B cell (primary cell): Measurements from ENCODE around the gene EIF3K. TPM values are rescaled to one million over a fixed set of nuclear protein-coding genes. Genes with fewer than 3 reads are reported as not detected.
"Not testable (repeated sequence)": the region's sequence is repeated elsewhere in the genome, so short reads cannot be mapped to it uniquely, and the experiment has no call there.

Experiments
- ATAC-seq: fragments of 200-7000 bp; cut with Tn5 transposase; one replicate; pipeline ENCODE4 v1.10.0; 2021; ENCODE audit warnings: low read depth, mild to moderate bottlenecking, moderate number of reproducible peaks, moderate library complexity
- CTCF ChIA-PET: fragments of 350-600 bp; sonication (Branson Sonifier 250); formaldehyde crosslinking; loops from one replicate; lab custom pipeline; 2021; ENCODE audit warnings: antibody characterized with exemption, inconsistent platforms; lab: Charles Lee
- POLR2A ChIA-PET: fragments of 350-600 bp; sonication (Branson Sonifier 250); formaldehyde crosslinking; loops from one replicate; lab custom pipeline; 2021; ENCODE audit warnings: antibody characterized with exemption; lab: Charles Lee
- DNase-seq: peaks from one replicate; pipeline ENCODE4 v3.0.0; 2013
- H2AFZ ChIP-seq: 2 replicates; pipeline ENCODE4 v1.6.1; 2012; ENCODE audit warnings: mild to moderate bottlenecking, low read depth, low read length; ENCODE audit not compliant: insufficient read depth, poor library complexity, severe bottlenecking
- H3K27ac ChIP-seq, 2 donors: 1 replicate in 1 of 2; 2 replicates in 1 of 2; pipeline ENCODE4 v1.5.1; 2012 to 2013; ENCODE audit warnings: low read length in 2 of 2, mild to moderate bottlenecking in 2 of 2, moderate library complexity in 1 of 2
- H3K27me3 ChIP-seq, 4 experiments: fragments of 200-600 bp in 1 of 4; sonication (generic) in 1 of 4; replicated peaks in 1 of 4; 1 replicate in 2 of 4; 2 replicates in 2 of 4; pipeline versions ENCODE4 v1.6.1 to v1.7.0; 2013 to 2016; ENCODE audit warnings: low read length in 3 of 4, mild to moderate bottlenecking in 2 of 4, mixed read lengths in 1 of 4, moderate library complexity in 1 of 4; ENCODE audit not compliant: insufficient read depth in 4 of 4, control insufficient read depth in 3 of 4; ENCODE audit errors: control extremely low read depth in 1 of 4
- H3K36me3 ChIP-seq, 2 experiments: replicated peaks in 1 of 2; 1 replicate in 1 of 2; 2 replicates in 1 of 2; pipeline versions ENCODE4 v1.6.1 to v1.7.1; 2013; ENCODE audit warnings: low read length in 1 of 2; ENCODE audit not compliant: insufficient read depth in 2 of 2, control insufficient read depth in 1 of 2; ENCODE audit errors: control extremely low read depth in 1 of 2, extremely low read depth in 1 of 2
- H3K4me1 ChIP-seq, 2 donors: fragments of 200-600 bp in 1 of 2; sonication (generic) in 1 of 2; 1 replicate in 1 of 2; 2 replicates in 1 of 2; pipeline versions ENCODE4 v1.5.1 to v1.6.1; 2013 to 2017; ENCODE audit warnings: low read length in 2 of 2; ENCODE audit not compliant: control insufficient read depth in 2 of 2, insufficient read depth in 2 of 2
- H3K4me2 ChIP-seq: replicated peaks from 2 replicates; pipeline ENCODE3; 2012; ENCODE audit warnings: mild to moderate bottlenecking, low read depth, low read length; ENCODE audit not compliant: poor library complexity, severe bottlenecking
- H3K4me3 ChIP-seq, 5 experiments: fragments of 200-600 bp in 1 of 5; sonication (generic) in 1 of 5; 1 replicate in 3 of 5; 2 replicates in 2 of 5; pipeline versions ENCODE4 v1.5.1 to v1.7.0; 2011 to 2016; ENCODE audit warnings: low read length in 4 of 5, mild to moderate bottlenecking in 4 of 5, low read depth in 2 of 5, control low read depth in 1 of 5, moderate library complexity in 1 of 5; ENCODE audit not compliant: insufficient read depth in 1 of 5; ENCODE audit errors: control extremely low read depth in 1 of 5, extremely low read depth in 1 of 5
- H3K79me2 ChIP-seq: fragments of 200-600 bp; sonication (generic); one replicate; pipeline ENCODE4 v1.6.0; 2016; ENCODE audit warnings: low read length; ENCODE audit not compliant: control insufficient read depth, insufficient read depth
- H3K9ac ChIP-seq: fragments of 200-600 bp; sonication (generic); 2 replicates; pipeline ENCODE4 v1.6.1; 2017; ENCODE audit warnings: mild to moderate bottlenecking, low read length, moderate library complexity
- H3K9me3 ChIP-seq, 3 donors: one replicate each; pipeline versions ENCODE4 v1.6.1 to v1.7.1; 2013; ENCODE audit warnings: low read length in 2 of 3; ENCODE audit not compliant: control insufficient read depth in 2 of 3, insufficient read depth in 1 of 3; ENCODE audit errors: control extremely low read depth in 1 of 3
- H4K20me1 ChIP-seq: 2 replicates; pipeline ENCODE4 v1.6.0; 2012; ENCODE audit warnings: mild to moderate bottlenecking, low read length; ENCODE audit not compliant: insufficient read depth, control insufficient read depth, poor library complexity, severe bottlenecking
- H3K27ac Mint-ChIP-seq: one replicate; pipeline ENCODE4 v1.8.0; 2021; ENCODE audit warnings: mixed read lengths
- H3K27me3 Mint-ChIP-seq: one replicate; pipeline ENCODE4 v1.8.0; 2021; ENCODE audit warnings: mixed read lengths
- H3K4me1 Mint-ChIP-seq: one replicate; pipeline ENCODE4 v1.8.0; 2021; ENCODE audit warnings: mixed read lengths
- H3K4me3 Mint-ChIP-seq: one replicate; pipeline ENCODE4 v1.8.0; 2021; ENCODE audit warnings: mixed read lengths
- H3K9me3 Mint-ChIP-seq: one replicate; pipeline ENCODE4 v1.8.0; 2022; ENCODE audit warnings: mixed read lengths; ENCODE audit not compliant: insufficient read depth
- EZH2 ChIP-seq: IDR thresholded peaks from 2 replicates; pipeline ENCODE4 v1.6.1; 2012; ENCODE audit warnings: borderline replicate concordance, low read depth, mild to moderate bottlenecking, moderate library complexity, low read length; ENCODE audit not compliant: insufficient read depth, poor library complexity, severe bottlenecking
- WGBS: methylation state at CpG from one replicate; pipeline ENCODE4 v1.1.5; 2013; ENCODE audit warnings: missing lambda C conversion rate; ENCODE audit not compliant: insufficient coverage; 5-methylcytosine and 5-hydroxymethylcytosine counted together
- intact Hi-C: fragments of 100-400 bp; cut with micrococcal nuclease; formaldehyde crosslinking; loops from one replicate; pipeline ENCODE4 v1.10.0; 2022
- polyA plus RNA-seq: library from polyadenylated mRNA; depleted of rRNA; stranded (reverse); fragments of >200 nt; gene quantifications from 2 replicates; pipeline ENCODE4 v1.2.3, GENCODE V29; 2012
- total RNA-seq, 2 donors: library from RNA; stranded (reverse); fragments of 120-200 nt in 1 of 2; gene quantifications; 1 replicate in 1 of 2; 2 replicates in 1 of 2; pipeline versions ENCODE4 v1.2.3 to v1.2.4, GENCODE V29; 2013 to 2022
- TF ChIP-seq, protein P1 (sequence below): fragments of 200-600 bp; IDR thresholded peaks from one replicate; pipeline ENCODE4 v1.8.0; 2022; ENCODE audit warnings: antibody characterized with exemption, mild to moderate bottlenecking

EIF3K gene
- total and polyA plus RNA-seq, 2 donors (not counting 1 experiment from before 2014, with no cell fraction given) = 284 to 773 TPM

DNA sequence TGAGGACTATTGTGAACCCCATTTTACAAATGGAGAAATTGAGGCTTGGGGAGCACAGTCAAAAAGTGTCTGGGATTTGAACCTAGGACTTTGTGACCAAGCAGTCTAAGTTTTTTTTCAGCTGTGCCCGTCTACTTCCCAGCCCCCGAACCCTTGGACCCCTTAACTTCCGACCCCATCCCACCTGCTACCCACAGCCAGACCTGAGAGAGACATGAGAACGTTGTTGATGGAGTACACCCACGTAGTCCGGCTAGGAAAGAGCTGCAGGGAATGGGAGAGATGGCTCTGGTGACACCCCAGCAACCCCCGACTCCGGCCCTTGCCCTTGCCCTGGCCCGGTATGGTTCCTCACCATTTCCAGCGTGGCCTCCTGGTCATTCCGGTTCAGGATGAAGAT is 19.3 kb upstream of the EIF3K start:
- no peaks in the 10 kb centered on the region for H3K27me3 Mint-ChIP-seq
- H3K4me1 Mint-ChIP-seq = no peaks in the 10 kb centered on the region
- H3K27ac Mint-ChIP-seq = no peak overlapping the region

DNA sequence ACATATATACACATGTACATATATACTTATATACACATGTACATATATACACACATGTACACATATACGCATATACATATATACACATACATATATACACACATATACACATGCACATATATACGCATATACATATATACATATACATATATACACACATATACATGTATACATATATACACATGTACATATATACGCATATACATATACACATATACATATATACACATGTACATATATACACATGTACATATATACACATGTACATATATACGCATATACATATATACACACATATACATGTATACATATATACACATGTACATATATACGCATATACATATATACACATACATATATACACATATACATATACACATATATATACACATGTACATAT is 16.1 kb upstream of the EIF3K start:
- DNase-seq, ATAC-seq, H2AFZ ChIP-seq, H3K4me1 ChIP-seq, H3K27ac Mint-ChIP-seq, H3K4me2 ChIP-seq, intact Hi-C loops, CTCF ChIA-PET, H4K20me1 ChIP-seq, H3K79me2 ChIP-seq, POLR2A ChIA-PET, H3K4me3 Mint-ChIP-seq, H3K27me3 Mint-ChIP-seq, H3K27ac ChIP-seq, H3K4me3 ChIP-seq, H3K9ac ChIP-seq, H3K27me3 ChIP-seq, H3K9me3 ChIP-seq, H3K4me1 Mint-ChIP-seq, H3K9me3 Mint-ChIP-seq: not testable (repeated sequence)
- no CpG with 5 or more reads among the region's 5 CpGs for WGBS
- peaks cover 2 to 51% of the 10 kb centered on the region in 2 experiments for H3K36me3 ChIP-seq

More for the DNA sequence above, 19.3 kb upstream of the EIF3K start:
- Histone ChIP-seq H3K4me1 (no peaks in the 10 kb centered on the region), H3K4me3 (no peak overlapping the region), H2AFZ (no peak overlapping the region), H3K27me3 (no peaks in the 10 kb centered on the region), H3K4me2 (no peak overlapping the region), H3K79me2 (no peaks in the 10 kb centered on the region), H3K27ac (no peak overlapping the region), H3K36me3 (peaks cover 4 to 52% of the 10 kb centered on the region in 2 experiments), H3K9ac (no peak overlapping the region), H4K20me1 (no peaks in the 10 kb centered on the region), H3K9me3 (no peaks in the 10 kb centered on the region)
- ChIA-PET POLR2A (interaction anchor here (0.5 to 0.7 kb wide), 2 partner anchors 16 to 335 kb away, joined by 4 to 6 read pairs; no protein-coding TSS in a partner anchor), CTCF (no interaction called here)
- H3K9me3 Mint-ChIP-seq = no peaks in the 10 kb centered on the region
- DNase-seq (no peak), ATAC-seq (no peak)
- no peak overlapping the region for H3K4me3 Mint-ChIP-seq
- over 99% methylated on average over 9 of the region's 11 CpGs for WGBS
- intact Hi-C loops = no loop called here
- TF ChIP-seq, protein P1, sequence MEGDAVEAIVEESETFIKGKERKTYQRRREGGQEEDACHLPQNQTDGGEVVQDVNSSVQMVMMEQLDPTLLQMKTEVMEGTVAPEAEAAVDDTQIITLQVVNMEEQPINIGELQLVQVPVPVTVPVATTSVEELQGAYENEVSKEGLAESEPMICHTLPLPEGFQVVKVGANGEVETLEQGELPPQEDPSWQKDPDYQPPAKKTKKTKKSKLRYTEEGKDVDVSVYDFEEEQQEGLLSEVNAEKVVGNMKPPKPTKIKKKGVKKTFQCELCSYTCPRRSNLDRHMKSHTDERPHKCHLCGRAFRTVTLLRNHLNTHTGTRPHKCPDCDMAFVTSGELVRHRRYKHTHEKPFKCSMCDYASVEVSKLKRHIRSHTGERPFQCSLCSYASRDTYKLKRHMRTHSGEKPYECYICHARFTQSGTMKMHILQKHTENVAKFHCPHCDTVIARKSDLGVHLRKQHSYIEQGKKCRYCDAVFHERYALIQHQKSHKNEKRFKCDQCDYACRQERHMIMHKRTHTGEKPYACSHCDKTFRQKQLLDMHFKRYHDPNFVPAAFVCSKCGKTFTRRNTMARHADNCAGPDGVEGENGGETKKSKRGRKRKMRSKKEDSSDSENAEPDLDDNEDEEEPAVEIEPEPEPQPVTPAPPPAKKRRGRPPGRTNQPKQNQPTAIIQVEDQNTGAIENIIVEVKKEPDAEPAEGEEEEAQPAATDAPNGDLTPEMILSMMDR = no peak
- no peak for TF ChIP-seq EZH2
